ENCODE results near the gene CSTA.

The CSTA gene

GRCh38 chr3:122305818-122306621 lies 19.0 kb upstream of the CSTA start:
- H3K36me3 ChIP-seq: no peaks in the 10 kb centered on the region
- no peaks in the 10 kb centered on the region for H3K9me3 ChIP-seq
- no peak overlapping the region for H3K27ac ChIP-seq
- H3K9ac ChIP-seq: no peak overlapping the region
- H3K27me3 ChIP-seq: no peaks in the 10 kb centered on the region
- no peak for TF ChIP-seq Cebpa-rat (IDR thresholded peaks at IDR 0.05)
- H4K20me1 ChIP-seq: no peaks in the 10 kb centered on the region
- H3K4me2 ChIP-seq: no peak overlapping the region
- H3K4me3 ChIP-seq: no peak overlapping the region
- peaks cover 2% of the 10 kb centered on the region for H3K4me1 ChIP-seq

GRCh38 chr3:122306622-122306953 lies 18.5 kb upstream of the CSTA start:
- Histone ChIP-seq H3K4me1 (no peaks in the 10 kb centered on the region), H3K27ac (no peak overlapping the region), H3K4me2 (no peak overlapping the region), H4K20me1 (no peaks in the 10 kb centered on the region), H3K27me3 (no peaks in the 10 kb centered on the region), H3K36me3 (no peaks in the 10 kb centered on the region), H3K9ac (no peak overlapping the region), H3K9me3 (no peaks in the 10 kb centered on the region), H3K4me3 (no peak overlapping the region)
- no peak for TF ChIP-seq Cebpa-rat (IDR thresholded peaks at IDR 0.05)

GRCh38 chr3:122307094-122307687 lies 17.9 kb upstream of the CSTA start:
- no peak overlapping the region for H3K27ac ChIP-seq
- H3K9me3 ChIP-seq: no peaks in the 10 kb centered on the region
- no peak for TF ChIP-seq Cebpa-rat (IDR thresholded peaks at IDR 0.05)
- no peaks in the 10 kb centered on the region for H3K36me3 ChIP-seq
- H4K20me1 ChIP-seq: no peaks in the 10 kb centered on the region
- H3K4me3 ChIP-seq: no peak overlapping the region
- H3K4me1 ChIP-seq: no peaks in the 10 kb centered on the region
- H3K9ac ChIP-seq: no peak overlapping the region
- no peak overlapping the region for H3K4me2 ChIP-seq
- no peaks in the 10 kb centered on the region for H3K27me3 ChIP-seq

GRCh38 chr3:122307976-122308375 lies 17.1 kb upstream of the CSTA start:
- Histone ChIP-seq H3K4me3 (no peak overlapping the region), H3K27me3 (no peaks in the 10 kb centered on the region), H3K27ac (no peak overlapping the region), H4K20me1 (no peaks in the 10 kb centered on the region), H3K4me2 (no peak overlapping the region), H3K9me3 (no peaks in the 10 kb centered on the region), H3K36me3 (no peaks in the 10 kb centered on the region), H3K9ac (no peak overlapping the region), H3K4me1 (peaks cover 3% of the 10 kb centered on the region)
- TF ChIP-seq Cebpa-rat (IDR thresholded peaks at IDR 0.05): no peak

- no peaks in the 10 kb centered on the region for H4K20me1 ChIP-seq
- H3K27ac ChIP-seq: no peak overlapping the region
- no peak for TF ChIP-seq Cebpa-rat (IDR thresholded peaks at IDR 0.05)
- no peak overlapping the region for H3K9ac ChIP-seq
- no peak overlapping the region for H3K4me3 ChIP-seq
- no peaks in the 10 kb centered on the region for H3K9me3 ChIP-seq
- no peaks in the 10 kb centered on the region for H3K27me3 ChIP-seq
- H3K4me2 ChIP-seq: no peak overlapping the region
- peaks cover 6% of the 10 kb centered on the region for H3K4me1 ChIP-seq
- H3K36me3 ChIP-seq: no peaks in the 10 kb centered on the region
Measured at GRCh38 chr3:122310361-122310760, 14.7 kb upstream of the CSTA start.

- no peak for TF ChIP-seq Cebpa-rat (IDR thresholded peaks at IDR 0.05)
- Histone ChIP-seq H3K4me3 (no peak overlapping the region), H3K9me3 (no peaks in the 10 kb centered on the region)
Measured at GRCh38 chr3:122312826-122313225, 12.2 kb upstream of the CSTA start.

GRCh38 chr3:122313281-122313680 lies 11.8 kb upstream of the CSTA start:
- no peak overlapping the region for H3K4me2 ChIP-seq
- no peaks in the 10 kb centered on the region for H3K36me3 ChIP-seq
- no peaks in the 10 kb centered on the region for H3K9me3 ChIP-seq
- H3K4me3 ChIP-seq: no peak overlapping the region
- peaks cover 6% of the 10 kb centered on the region for H3K4me1 ChIP-seq
- no peaks in the 10 kb centered on the region for H4K20me1 ChIP-seq
- H3K27me3 ChIP-seq: no peaks in the 10 kb centered on the region
- no peak overlapping the region for H3K9ac ChIP-seq
- H3K27ac ChIP-seq: no peak overlapping the region
- TF ChIP-seq Cebpa-rat (IDR thresholded peaks at IDR 0.05): no peak

More at GRCh38 chr3:122312826-122313225, 12.2 kb upstream of the CSTA start:
- Histone ChIP-seq H3K4me2 (no peak overlapping the region), H3K27ac (no peak overlapping the region), H3K36me3 (no peaks in the 10 kb centered on the region), H4K20me1 (no peaks in the 10 kb centered on the region), H3K4me1 (peaks cover 6% of the 10 kb centered on the region), H3K27me3 (no peaks in the 10 kb centered on the region), H3K9ac (no peak overlapping the region)

GRCh38 chr3:122314228-122314876 lies 10.7 kb upstream of the CSTA start:
- no peaks in the 10 kb centered on the region for H4K20me1 ChIP-seq
- no peaks in the 10 kb centered on the region for H3K27me3 ChIP-seq

GRCh38 chr3:122315619-122316018 lies 9.4 kb upstream of the CSTA start:
- no peak overlapping the region for H3K4me2 ChIP-seq
- H3K4me3 ChIP-seq: no peak overlapping the region
- H4K20me1 ChIP-seq: no peaks in the 10 kb centered on the region
- H3K27ac ChIP-seq: no peak overlapping the region
- no peak overlapping the region for H3K9ac ChIP-seq
- no peak for TF ChIP-seq Cebpa-rat (IDR thresholded peaks at IDR 0.05)
- H3K36me3 ChIP-seq: no peaks in the 10 kb centered on the region
- no peaks in the 10 kb centered on the region for H3K9me3 ChIP-seq
- no peaks in the 10 kb centered on the region for H3K27me3 ChIP-seq
- peaks cover 6% of the 10 kb centered on the region for H3K4me1 ChIP-seq

More at GRCh38 chr3:122314228-122314876, 10.7 kb upstream of the CSTA start:
- TF ChIP-seq Cebpa-rat (IDR thresholded peaks at IDR 0.05): no peak
- Histone ChIP-seq H3K27ac (no peak overlapping the region), H3K4me2 (no peak overlapping the region), H3K36me3 (no peaks in the 10 kb centered on the region), H3K9me3 (no peaks in the 10 kb centered on the region), H3K4me3 (no peak overlapping the region), H3K9ac (no peak overlapping the region), H3K4me1 (peaks cover 6% of the 10 kb centered on the region)

GRCh38 chr3:122316368-122316767 lies 8.7 kb upstream of the CSTA start:
- Histone ChIP-seq H3K9ac (no peak overlapping the region), H3K27me3 (no peaks in the 10 kb centered on the region), H3K4me1 (peaks cover 6% of the 10 kb centered on the region), H3K4me3 (no peak overlapping the region), H4K20me1 (no peaks in the 10 kb centered on the region), H3K36me3 (no peaks in the 10 kb centered on the region), H3K27ac (no peak overlapping the region), H3K4me2 (no peak overlapping the region), H3K9me3 (no peaks in the 10 kb centered on the region)
- no peak for TF ChIP-seq Cebpa-rat (IDR thresholded peaks at IDR 0.05)
